Stimulated activated naive CD8-positive, alpha-beta T cell treated with anti-CD3 and anti-CD28 coated beads, Interleukin-15, Interleukin-2, amounts not matched to agents 100 ng/mL and 50 ng/mL, for 24 hours (primary cell): ENCODE measurements around the gene ATPAF1.

Source experiments
- H3K27ac Mint-ChIP-seq: one replicate; pipeline ENCODE4 v1.8.0; 2021; ENCODE audit warnings: mild to moderate bottlenecking, mixed read lengths
- H3K27me3 Mint-ChIP-seq: one replicate; pipeline ENCODE4 v1.8.0; 2021; ENCODE audit warnings: mixed read lengths
- H3K36me3 Mint-ChIP-seq: one replicate; pipeline ENCODE4 v1.8.0; 2021; ENCODE audit warnings: low read depth, mixed read lengths
- H3K4me1 Mint-ChIP-seq: one replicate; pipeline ENCODE4 v1.8.0; 2021; ENCODE audit warnings: low read depth, mixed read lengths
- H3K4me3 Mint-ChIP-seq: one replicate; pipeline ENCODE4 v1.8.0; 2021; ENCODE audit warnings: mild to moderate bottlenecking, mixed read lengths
- H3K9me3 Mint-ChIP-seq: one replicate; pipeline ENCODE4 v1.8.0; 2021; ENCODE audit warnings: mixed read lengths

Gene ATPAF1

DNA sequence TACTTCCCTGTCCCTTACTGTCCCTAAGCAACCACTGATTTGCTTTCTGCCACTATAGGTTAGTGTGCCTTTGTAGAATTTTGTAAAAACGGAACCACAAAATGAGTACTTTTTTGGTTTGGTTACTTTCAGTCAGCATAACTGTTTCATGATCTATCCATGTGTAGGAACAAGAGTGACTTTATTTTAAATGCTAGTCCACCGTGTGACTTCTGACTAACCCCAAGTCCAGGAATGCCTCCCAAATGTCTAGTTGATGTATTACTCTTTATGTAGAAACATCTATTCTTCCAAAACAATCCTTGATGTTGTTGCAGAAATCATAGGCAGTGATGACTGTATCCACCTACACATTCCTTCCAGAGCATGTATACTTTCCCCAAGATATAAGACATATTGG is 21.3 kb downstream of the ATPAF1 start:
- Mint-ChIP-seq H3K27me3 (no peaks in the 10 kb centered on the region), H3K4me1 (peaks cover 9% of the 10 kb centered on the region), H3K36me3 (peaks cover 52% of the 10 kb centered on the region), H3K9me3 (peaks cover 4% of the 10 kb centered on the region), H3K27ac (no peak overlapping the region), H3K4me3 (no peak overlapping the region)

GRCh38 chr1:46646331-46646730 is 21.8 kb downstream of the ATPAF1 start:
- Mint-ChIP-seq H3K9me3 (peaks cover 4% of the 10 kb centered on the region), H3K36me3 (peaks cover 55% of the 10 kb centered on the region), H3K4me1 (peaks cover 9% of the 10 kb centered on the region), H3K27me3 (no peaks in the 10 kb centered on the region), H3K27ac (no peak overlapping the region), H3K4me3 (no peak overlapping the region)

DNA sequence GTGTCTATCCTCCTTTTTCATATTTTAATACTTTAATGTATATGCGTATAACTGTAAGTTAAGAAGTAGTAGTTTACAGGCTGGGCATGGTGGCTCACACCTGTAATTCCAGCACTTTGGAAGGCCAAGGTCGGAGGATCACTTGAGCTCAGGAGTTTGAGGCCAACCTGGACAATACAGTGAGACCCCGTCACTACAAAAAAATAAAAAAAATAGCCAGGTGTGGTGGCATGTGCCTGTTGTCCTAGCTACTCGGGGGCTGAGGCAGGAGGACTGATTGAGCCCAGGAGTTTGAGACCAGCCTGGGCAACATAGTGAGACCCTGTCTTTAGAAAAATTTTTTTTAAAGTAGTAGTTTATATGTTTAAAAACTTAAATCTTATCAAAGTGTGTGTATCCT is 22.3 kb downstream of the ATPAF1 start:
- no peak overlapping the region for H3K27ac Mint-ChIP-seq
- H3K27me3 Mint-ChIP-seq = no peaks in the 10 kb centered on the region
- H3K9me3 Mint-ChIP-seq = peaks cover 4% of the 10 kb centered on the region
- peaks cover 58% of the 10 kb centered on the region for H3K36me3 Mint-ChIP-seq
- H3K4me1 Mint-ChIP-seq = peaks cover 9% of the 10 kb centered on the region
- no peak overlapping the region for H3K4me3 Mint-ChIP-seq

DNA sequence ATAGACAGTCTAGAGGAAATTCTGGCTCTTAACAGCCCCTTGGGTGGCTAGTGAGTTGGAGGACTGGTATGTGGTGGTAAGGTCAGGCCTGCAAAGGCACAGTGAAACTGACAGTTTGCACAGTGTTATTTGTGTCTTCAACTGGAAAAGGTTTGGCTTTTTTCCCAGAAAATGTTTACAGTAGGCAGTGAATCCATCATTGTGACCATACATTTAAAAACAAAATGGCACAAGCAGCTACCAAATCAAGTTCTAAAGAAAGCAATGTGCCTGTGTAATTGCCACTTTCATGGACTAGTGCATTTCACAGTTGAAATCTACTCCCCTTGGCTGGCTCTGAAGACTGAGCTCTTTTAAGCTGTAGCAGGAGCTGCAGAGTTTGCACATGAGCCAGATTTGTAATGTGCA is 24.8 kb downstream of the ATPAF1 start:
- Mint-ChIP-seq H3K27me3 (no peaks in the 10 kb centered on the region), H3K4me3 (no peak overlapping the region), H3K9me3 (no peaks in the 10 kb centered on the region), H3K27ac (no peak overlapping the region), H3K4me1 (peaks cover 9% of the 10 kb centered on the region), H3K36me3 (peaks cover 44% of the 10 kb centered on the region)

GRCh38 chr1:46642115-46642680 is 26.0 kb downstream of the ATPAF1 start:
- H3K27ac Mint-ChIP-seq = no peak overlapping the region
- no peaks in the 10 kb centered on the region for H3K27me3 Mint-ChIP-seq
- H3K4me1 Mint-ChIP-seq = peaks cover 6% of the 10 kb centered on the region
- no peaks in the 10 kb centered on the region for H3K9me3 Mint-ChIP-seq
- no peak overlapping the region for H3K4me3 Mint-ChIP-seq
- peaks cover 39% of the 10 kb centered on the region for H3K36me3 Mint-ChIP-seq

DNA sequence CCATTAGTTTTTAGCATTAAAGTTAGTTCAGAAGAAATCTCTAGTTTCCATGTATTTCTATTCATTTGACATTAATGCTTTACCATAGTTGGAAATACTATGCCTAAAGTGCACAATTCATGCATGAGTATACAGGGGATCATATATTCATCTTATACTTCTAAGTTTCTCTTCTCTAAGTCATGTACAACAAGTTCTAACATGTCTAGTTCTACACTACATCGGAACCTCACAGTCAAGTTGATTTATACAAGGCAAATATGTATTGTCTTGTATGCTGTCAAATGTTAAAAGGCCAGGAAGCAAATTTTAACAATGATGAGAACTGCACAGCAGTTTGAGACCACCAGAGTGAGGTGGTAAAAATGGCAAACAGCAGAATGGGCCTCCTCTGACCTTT is 28.6 kb downstream of the ATPAF1 start:
- Mint-ChIP-seq H3K27me3 (no peaks in the 10 kb centered on the region), H3K4me3 (no peak overlapping the region), H3K36me3 (peaks cover 44% of the 10 kb centered on the region), H3K4me1 (no peaks in the 10 kb centered on the region), H3K9me3 (no peaks in the 10 kb centered on the region), H3K27ac (no peak overlapping the region)

DNA sequence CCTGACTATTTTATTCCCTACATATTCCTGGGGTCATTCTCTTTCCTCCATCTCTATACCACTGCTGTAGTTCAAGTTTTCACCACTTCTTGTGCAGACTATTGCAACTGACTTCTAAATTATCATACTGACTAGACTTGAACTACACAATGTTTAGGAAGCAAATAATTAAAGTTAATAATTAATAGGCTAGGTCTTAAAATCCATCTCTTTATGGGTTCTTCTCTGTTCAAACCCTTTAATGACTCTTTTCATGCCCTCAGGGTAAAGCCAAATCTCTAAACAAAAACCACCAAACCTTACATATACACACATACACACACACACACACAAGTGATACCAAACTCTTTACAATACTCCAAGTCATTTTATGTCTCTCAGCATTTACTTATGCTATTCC is 29.2 kb downstream of the ATPAF1 start:
- Mint-ChIP-seq H3K36me3 (peaks cover 48% of the 10 kb centered on the region), H3K27me3 (no peaks in the 10 kb centered on the region), H3K27ac (no peak overlapping the region), H3K4me1 (no peaks in the 10 kb centered on the region), H3K9me3 (no peaks in the 10 kb centered on the region), H3K4me3 (no peak overlapping the region)

- Mint-ChIP-seq H3K4me1 (no peaks in the 10 kb centered on the region), H3K27ac (no peak overlapping the region), H3K4me3 (no peak overlapping the region), H3K9me3 (no peaks in the 10 kb centered on the region), H3K27me3 (no peaks in the 10 kb centered on the region), H3K36me3 (peaks cover 50% of the 10 kb centered on the region)
Observed at GRCh38 chr1:46637444-46638083, 30.6 kb downstream of the ATPAF1 start.

GRCh38 chr1:46635205-46635604 is 33.0 kb downstream of the ATPAF1 start:
- H3K36me3 Mint-ChIP-seq = peaks cover 40% of the 10 kb centered on the region

GRCh38 chr1:46630719-46631118 is 37.4 kb downstream of the ATPAF1 start:
- H3K27ac Mint-ChIP-seq = no peak overlapping the region
- H3K4me3 Mint-ChIP-seq = no peak overlapping the region
- H3K9me3 Mint-ChIP-seq = no peaks in the 10 kb centered on the region
- H3K4me1 Mint-ChIP-seq = no peaks in the 10 kb centered on the region
- no peaks in the 10 kb centered on the region for H3K27me3 Mint-ChIP-seq
- peaks cover 36% of the 10 kb centered on the region for H3K36me3 Mint-ChIP-seq

More at GRCh38 chr1:46635205-46635604, 33.0 kb downstream of the ATPAF1 start:
- H3K27ac Mint-ChIP-seq = no peak overlapping the region
- H3K4me3 Mint-ChIP-seq = no peak overlapping the region
- H3K9me3 Mint-ChIP-seq = no peaks in the 10 kb centered on the region
- no peaks in the 10 kb centered on the region for H3K27me3 Mint-ChIP-seq
- H3K4me1 Mint-ChIP-seq = no peaks in the 10 kb centered on the region

- no peaks in the 10 kb centered on the region for H3K27me3 Mint-ChIP-seq
- no peak overlapping the region for H3K27ac Mint-ChIP-seq
- H3K4me3 Mint-ChIP-seq = no peak overlapping the region
- no peaks in the 10 kb centered on the region for H3K36me3 Mint-ChIP-seq
- H3K4me1 Mint-ChIP-seq = peaks cover 5% of the 10 kb centered on the region
- H3K9me3 Mint-ChIP-seq = no peaks in the 10 kb centered on the region
Observed at GRCh38 chr1:46623743-46624644, 44.2 kb downstream of the ATPAF1 start.

DNA sequence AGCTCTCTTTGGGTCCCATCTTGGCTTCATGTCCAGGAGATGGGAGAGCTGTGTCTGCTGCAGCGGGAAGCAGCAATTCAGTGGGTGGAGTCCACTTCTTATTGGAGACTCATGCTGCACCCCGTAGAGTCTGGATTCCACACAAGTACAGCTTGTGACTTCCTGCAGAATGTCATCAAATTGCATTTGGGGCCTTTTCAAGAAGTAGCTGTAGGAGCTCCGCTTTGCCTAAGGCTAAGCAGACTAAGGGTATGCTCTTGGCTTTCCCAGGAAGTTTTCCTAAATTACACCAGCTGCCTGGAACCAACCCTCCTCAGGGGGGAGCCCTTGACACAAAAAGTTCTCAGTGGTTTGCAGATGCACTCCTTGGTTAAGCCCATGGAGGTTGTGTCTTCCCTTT is 45.8 kb downstream of the ATPAF1 start:
- H3K9me3 Mint-ChIP-seq = no peaks in the 10 kb centered on the region
- H3K4me1 Mint-ChIP-seq = peaks cover 11% of the 10 kb centered on the region

DNA sequence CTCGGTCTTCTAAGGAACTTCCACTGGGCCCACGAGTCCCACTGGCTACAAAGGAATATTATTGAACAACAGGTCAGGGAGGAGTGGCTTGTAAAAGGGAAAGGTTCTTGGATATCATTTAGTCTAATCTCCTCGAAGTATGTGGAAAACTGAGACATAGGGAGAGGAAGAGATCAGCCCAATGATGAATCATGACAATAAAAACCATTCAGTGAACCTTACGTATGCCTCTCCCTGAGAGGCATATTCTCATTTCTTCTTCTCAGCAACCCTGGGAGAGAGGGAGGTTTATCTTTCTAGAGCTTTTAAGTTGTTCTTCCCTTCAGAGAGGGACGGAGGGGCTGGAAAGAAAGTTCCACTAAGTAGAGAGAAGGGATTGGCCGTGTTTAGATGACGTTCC is 46.2 kb downstream of the ATPAF1 start:
- Mint-ChIP-seq H3K4me1 (peaks cover 15% of the 10 kb centered on the region), H3K36me3 (no peaks in the 10 kb centered on the region), H3K27me3 (no peaks in the 10 kb centered on the region), H3K4me3 (no peak overlapping the region), H3K27ac (no peak overlapping the region), H3K9me3 (no peaks in the 10 kb centered on the region)

More for the DNA sequence above, 45.8 kb downstream of the ATPAF1 start:
- no peaks in the 10 kb centered on the region for H3K36me3 Mint-ChIP-seq
- H3K27ac Mint-ChIP-seq = no peak overlapping the region
- no peak overlapping the region for H3K4me3 Mint-ChIP-seq
- H3K27me3 Mint-ChIP-seq = no peaks in the 10 kb centered on the region

GRCh38 chr1:46619656-46620258 is 48.4 kb downstream of the ATPAF1 start:
- Mint-ChIP-seq H3K27ac (no peak overlapping the region), H3K4me1 (peaks cover 32% of the 10 kb centered on the region), H3K27me3 (no peaks in the 10 kb centered on the region), H3K9me3 (no peaks in the 10 kb centered on the region), H3K4me3 (no peak overlapping the region), H3K36me3 (no peaks in the 10 kb centered on the region)
